ENCODE results near the gene MFSD11.

- no peak for TF ChIP-seq CTCF (IDR thresholded peaks at IDR 0.05 in 8 of 11, conservative IDR thresholded peaks at IDR 0.05 in 3 of 11)
- no peak for TF ChIP-seq POLR2A (IDR thresholded peaks at IDR 0.05)
These were observed 17.0 kb upstream of the MFSD11 start for GRCh38 chr17:76720941-76721340.

All from spleen (tissue), 7 donors.